Activated CD4-positive, alpha-beta memory T cell treated with anti-CD3 and anti-CD28 coated beads for 36 hours (primary cell): ENCODE results near the gene RASSF4. TPM values are rescaled to one million over a fixed set of nuclear protein-coding genes. Genes with fewer than 3 reads are reported as not detected.

Source experiments
- CTCF ChIA-PET: fragments of 350-600 bp; sonication (Branson Sonifier 250); formaldehyde crosslinking; loops from one replicate; lab custom pipeline; 2021; ENCODE audit warnings: antibody characterized with exemption, inconsistent platforms; lab: Charles Lee
- POLR2A ChIA-PET: fragments of 350-600 bp; sonication (Branson Sonifier 250); formaldehyde crosslinking; loops from one replicate; lab custom pipeline; 2021; ENCODE audit warnings: antibody characterized with exemption; lab: Charles Lee
- DNase-seq: peaks from one replicate; pipeline ENCODE4 v3.0.0-alpha.2; 2020
- H3K27ac Mint-ChIP-seq: one replicate; pipeline ENCODE4 v1.8.0; 2021; ENCODE audit warnings: mixed read lengths
- H3K27me3 Mint-ChIP-seq: one replicate; pipeline ENCODE4 v1.8.0; 2021; ENCODE audit warnings: mixed read lengths
- H3K36me3 Mint-ChIP-seq: one replicate; pipeline ENCODE4 v1.8.0; 2021; ENCODE audit warnings: mixed read lengths
- H3K4me1 Mint-ChIP-seq: one replicate; pipeline ENCODE4 v1.8.0; 2021; ENCODE audit warnings: low read depth, mixed read lengths
- H3K4me3 Mint-ChIP-seq: one replicate; pipeline ENCODE4 v1.8.0; 2021; ENCODE audit warnings: mild to moderate bottlenecking, mixed read lengths
- H3K9me3 Mint-ChIP-seq: one replicate; pipeline ENCODE4 v1.8.0; 2021; ENCODE audit warnings: mixed read lengths
- intact Hi-C: fragments of 100-400 bp; cut with micrococcal nuclease; formaldehyde crosslinking; loops from one replicate; pipeline ENCODE4 v1.15.1; 2023
- total RNA-seq, 2 experiments: library from RNA; stranded (reverse); gene quantifications; one replicate each; pipeline ENCODE4 v1.2.3, GENCODE V29; 2021

The RASSF4 gene
- total RNA-seq, 2 experiments from 2014 or later: 0.77 to 1.1 TPM

GRCh38 chr10:44922021-44922420 lies 37.6 kb upstream of the RASSF4 start:
- intact Hi-C loops: no loop called here
- no peaks in the 10 kb centered on the region for H3K36me3 Mint-ChIP-seq
- POLR2A ChIA-PET: no interaction called here

DNA sequence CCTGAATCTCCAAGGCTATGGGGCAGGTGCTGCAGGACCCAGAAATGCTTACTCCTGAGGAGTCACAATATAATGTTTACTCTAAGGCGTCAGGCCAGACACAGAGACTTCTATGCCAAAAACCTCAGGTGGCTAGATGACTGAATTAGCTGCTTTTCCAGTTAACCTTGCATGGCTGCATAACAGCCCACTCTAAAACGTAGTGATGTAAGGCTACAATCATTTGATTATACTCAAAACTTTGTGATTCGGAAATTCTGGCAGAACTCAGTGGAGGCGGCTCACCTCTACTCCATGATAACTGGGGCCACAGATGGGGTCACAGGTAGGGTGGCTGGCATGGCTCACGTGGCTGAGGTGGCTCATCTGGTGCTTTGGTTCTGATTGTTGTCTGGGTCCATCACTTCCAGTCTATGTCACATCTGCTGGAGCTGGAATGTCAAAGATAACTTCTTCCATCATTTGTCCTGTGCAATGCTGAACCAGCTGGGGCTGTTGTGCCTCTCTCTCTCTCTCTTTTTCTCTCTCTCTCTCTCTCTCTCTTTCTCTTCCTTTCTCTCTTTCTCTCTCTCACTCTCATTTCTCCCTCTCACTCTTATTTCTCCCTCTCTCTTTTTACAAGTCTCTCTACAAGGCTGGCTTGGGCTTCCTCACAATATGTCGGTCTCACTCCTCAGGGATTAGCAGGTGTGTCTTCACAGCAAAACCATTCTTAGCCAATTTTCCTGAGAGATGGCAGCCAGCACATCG lies 36.6 kb upstream of the RASSF4 start:
- no peak overlapping the region for H3K4me3 Mint-ChIP-seq
- DNase-seq: no peak
- H3K27ac Mint-ChIP-seq: no peak overlapping the region
- CTCF ChIA-PET: no interaction called here
- H3K9me3 Mint-ChIP-seq: no peaks in the 10 kb centered on the region
- POLR2A ChIA-PET: no interaction called here
- intact Hi-C loops: no loop called here
- no peaks in the 10 kb centered on the region for H3K27me3 Mint-ChIP-seq
- H3K36me3 Mint-ChIP-seq: no peaks in the 10 kb centered on the region
- H3K4me1 Mint-ChIP-seq: no peaks in the 10 kb centered on the region

More at GRCh38 chr10:44922021-44922420, 37.6 kb upstream of the RASSF4 start:
- CTCF ChIA-PET: interaction anchor here (3.7 kb wide), 1 partner anchor 11 kb away, joined by 13 read pairs; no protein-coding TSS in a partner anchor
- Mint-ChIP-seq H3K4me1 (no peaks in the 10 kb centered on the region), H3K9me3 (no peaks in the 10 kb centered on the region), H3K4me3 (no peak overlapping the region), H3K27ac (no peak overlapping the region), H3K27me3 (no peaks in the 10 kb centered on the region)
- no peak for DNase-seq

DNA sequence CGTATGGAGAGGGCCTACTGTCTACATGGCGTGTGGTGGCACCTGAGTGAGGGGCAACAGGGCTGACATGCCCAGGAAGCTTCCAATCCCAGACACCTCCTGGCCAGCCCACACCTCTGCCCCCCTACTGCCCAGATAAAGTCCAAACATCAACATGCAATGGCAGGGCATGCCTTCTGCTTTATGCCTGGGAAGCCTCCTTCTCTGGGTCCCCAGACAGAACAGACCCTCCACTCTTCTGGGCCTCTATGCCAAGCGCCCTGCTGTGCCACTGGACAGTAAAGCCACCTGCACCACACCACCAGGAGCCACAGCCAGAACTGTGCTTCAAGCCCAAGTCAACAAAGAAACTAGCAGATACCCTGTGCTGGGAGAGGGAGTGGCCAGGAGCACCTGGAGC lies 36.0 kb upstream of the RASSF4 start:
- Mint-ChIP-seq H3K27ac (no peak overlapping the region), H3K9me3 (no peaks in the 10 kb centered on the region), H3K4me3 (no peak overlapping the region), H3K36me3 (no peaks in the 10 kb centered on the region), H3K4me1 (no peaks in the 10 kb centered on the region), H3K27me3 (no peaks in the 10 kb centered on the region)
- ChIA-PET CTCF (no interaction called here), POLR2A (no interaction called here)
- DNase-seq: no peak
- intact Hi-C loops: no loop called here

DNA sequence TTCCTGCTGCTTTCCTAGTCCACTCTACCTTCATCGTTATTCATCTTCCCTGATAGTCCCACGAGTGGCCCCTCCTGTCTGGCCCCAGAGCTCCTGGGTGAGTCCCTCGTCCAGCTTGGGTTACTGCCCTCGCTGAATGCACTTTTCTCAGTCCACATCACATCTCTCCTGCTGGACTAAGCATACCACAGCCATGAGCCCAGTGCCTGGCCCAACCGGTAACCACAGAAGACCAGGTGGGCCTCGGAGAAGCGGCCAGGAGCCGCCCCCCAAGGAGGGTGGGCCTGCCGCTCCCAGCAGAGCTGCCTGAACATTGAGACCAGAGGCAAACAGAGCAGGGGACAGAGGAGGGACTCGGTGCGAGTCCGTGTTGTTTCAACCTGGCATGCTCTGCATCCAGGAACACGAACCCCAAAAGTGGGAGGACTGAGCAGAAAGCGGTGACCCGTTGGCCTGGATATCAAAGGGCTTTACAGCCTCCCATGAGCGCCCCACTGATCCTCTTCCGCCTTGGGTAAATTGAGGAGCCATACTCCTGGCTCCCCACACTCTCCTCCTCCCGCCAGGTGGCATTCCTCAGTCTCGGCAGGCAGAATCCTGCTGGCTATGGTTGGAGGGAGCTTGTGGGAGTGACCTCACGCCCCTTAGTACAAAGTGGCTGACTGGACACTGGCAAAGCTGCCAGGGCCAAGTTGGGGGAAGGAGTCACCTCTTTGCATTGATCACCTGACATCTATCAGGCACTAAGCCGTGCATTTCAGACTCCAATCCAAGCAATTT lies 35.2 kb upstream of the RASSF4 start:
- ChIA-PET CTCF (no interaction called here), POLR2A (no interaction called here)
- no peak for DNase-seq
- Mint-ChIP-seq H3K9me3 (no peaks in the 10 kb centered on the region), H3K36me3 (no peaks in the 10 kb centered on the region), H3K27ac (no peak overlapping the region), H3K4me3 (no peak overlapping the region), H3K27me3 (no peaks in the 10 kb centered on the region), H3K4me1 (no peaks in the 10 kb centered on the region)
- intact Hi-C loops: no loop called here

DNA sequence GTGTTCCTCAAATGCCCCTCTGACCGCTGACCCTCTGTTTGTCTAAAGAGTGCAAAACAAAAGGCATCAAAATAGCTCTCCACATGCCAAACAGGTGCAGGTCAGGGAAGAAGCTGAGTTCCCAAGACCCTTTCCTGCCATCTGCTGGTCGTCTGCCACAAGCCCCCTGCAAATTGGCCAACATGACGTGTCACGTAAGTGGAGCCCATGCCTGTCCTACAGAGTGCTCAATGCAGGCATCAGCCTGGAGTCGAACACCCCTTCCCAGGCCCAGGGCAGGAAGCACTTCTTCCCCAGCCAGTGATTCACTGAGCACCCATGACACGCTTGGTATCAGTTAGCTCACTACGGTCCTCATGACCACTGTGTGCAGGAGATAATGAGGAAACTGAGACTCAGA lies 34.4 kb upstream of the RASSF4 start:
- Mint-ChIP-seq H3K27me3 (no peaks in the 10 kb centered on the region), H3K36me3 (no peaks in the 10 kb centered on the region), H3K4me3 (no peak overlapping the region), H3K4me1 (no peaks in the 10 kb centered on the region), H3K9me3 (no peaks in the 10 kb centered on the region), H3K27ac (no peak overlapping the region)
- DNase-seq: no peak
- intact Hi-C loops: no loop called here
- POLR2A ChIA-PET: no interaction called here
- CTCF ChIA-PET: no interaction called here

GRCh38 chr10:44925811-44926750 lies 33.5 kb upstream of the RASSF4 start:
- no peak overlapping the region for H3K4me3 Mint-ChIP-seq
- DNase-seq: no peak
- CTCF ChIA-PET: no interaction called here
- POLR2A ChIA-PET: no interaction called here
- H3K9me3 Mint-ChIP-seq: no peaks in the 10 kb centered on the region
- no peaks in the 10 kb centered on the region for H3K27me3 Mint-ChIP-seq
- no peaks in the 10 kb centered on the region for H3K4me1 Mint-ChIP-seq
- no peaks in the 10 kb centered on the region for H3K36me3 Mint-ChIP-seq
- H3K27ac Mint-ChIP-seq: no peak overlapping the region
- intact Hi-C loops: no loop called here

DNA sequence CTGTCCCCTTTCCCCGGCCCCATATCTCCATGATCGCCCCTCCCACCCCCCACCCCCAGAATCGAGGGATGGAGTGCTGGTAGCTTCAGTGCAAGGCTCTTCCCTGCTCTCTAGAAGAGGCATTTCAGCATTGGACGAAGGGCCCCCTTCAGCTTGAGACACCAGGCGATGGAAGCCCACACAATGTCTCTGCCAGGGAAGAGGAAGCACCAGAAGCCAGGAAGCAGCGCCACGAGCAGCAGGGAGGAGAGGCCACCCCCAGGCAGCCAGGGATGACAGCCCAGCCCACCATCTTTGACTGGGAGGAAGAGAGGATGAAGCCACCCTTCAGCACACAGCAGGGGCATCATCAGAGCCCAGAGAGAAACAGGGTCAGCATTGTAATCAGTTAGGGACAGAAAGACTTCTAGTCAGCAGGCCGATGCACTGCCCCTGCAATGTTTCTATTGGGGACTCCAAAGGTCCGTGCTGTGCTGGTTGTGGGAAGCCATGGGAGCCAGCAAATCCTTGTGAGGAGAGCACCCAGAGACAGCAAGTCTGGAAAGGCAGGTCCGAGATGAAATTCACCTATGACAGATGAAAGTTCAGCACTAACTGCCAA lies 32.8 kb upstream of the RASSF4 start:
- H3K27ac Mint-ChIP-seq: no peak overlapping the region
- no peak overlapping the region for H3K4me3 Mint-ChIP-seq
- ChIA-PET CTCF (no interaction called here), POLR2A (no interaction called here)
- H3K4me1 Mint-ChIP-seq: no peaks in the 10 kb centered on the region
- H3K36me3 Mint-ChIP-seq: no peaks in the 10 kb centered on the region
- no peaks in the 10 kb centered on the region for H3K27me3 Mint-ChIP-seq
- intact Hi-C loops: no loop called here
- no peak for DNase-seq
- no peaks in the 10 kb centered on the region for H3K9me3 Mint-ChIP-seq

- H3K27me3 Mint-ChIP-seq: no peaks in the 10 kb centered on the region
- no peak overlapping the region for H3K27ac Mint-ChIP-seq
- intact Hi-C loops: no loop called here
- H3K36me3 Mint-ChIP-seq: no peaks in the 10 kb centered on the region
- CTCF ChIA-PET: no interaction called here
- no peak for DNase-seq
- H3K4me3 Mint-ChIP-seq: no peak overlapping the region
- no peaks in the 10 kb centered on the region for H3K9me3 Mint-ChIP-seq
- POLR2A ChIA-PET: no interaction called here
- no peaks in the 10 kb centered on the region for H3K4me1 Mint-ChIP-seq
These were observed 32.2 kb upstream of the RASSF4 start for GRCh38 chr10:44927352-44927751.

GRCh38 chr10:44928462-44928861 lies 31.1 kb upstream of the RASSF4 start:
- ChIA-PET POLR2A (no interaction called here), CTCF (no interaction called here)
- Mint-ChIP-seq H3K36me3 (no peaks in the 10 kb centered on the region), H3K27ac (no peak overlapping the region), H3K9me3 (no peaks in the 10 kb centered on the region), H3K4me1 (no peaks in the 10 kb centered on the region), H3K27me3 (no peaks in the 10 kb centered on the region), H3K4me3 (no peak overlapping the region)
- intact Hi-C loops: no loop called here
- no peak for DNase-seq

GRCh38 chr10:44929356-44930255 lies 30.0 kb upstream of the RASSF4 start:
- ChIA-PET POLR2A (no interaction called here), CTCF (interaction anchor here (0.7 kb wide), 1 partner anchor 15 kb away, joined by 3 read pairs; no protein-coding TSS in a partner anchor)
- H3K4me1 Mint-ChIP-seq: no peaks in the 10 kb centered on the region
- H3K27me3 Mint-ChIP-seq: no peaks in the 10 kb centered on the region
- H3K27ac Mint-ChIP-seq: no peak overlapping the region
- no peaks in the 10 kb centered on the region for H3K9me3 Mint-ChIP-seq
- no peak overlapping the region for H3K4me3 Mint-ChIP-seq
- H3K36me3 Mint-ChIP-seq: no peaks in the 10 kb centered on the region
- intact Hi-C loops: no loop called here
- no peak for DNase-seq
